ENCODE results near the gene SLC2A4.

The SLC2A4 gene

DNA sequence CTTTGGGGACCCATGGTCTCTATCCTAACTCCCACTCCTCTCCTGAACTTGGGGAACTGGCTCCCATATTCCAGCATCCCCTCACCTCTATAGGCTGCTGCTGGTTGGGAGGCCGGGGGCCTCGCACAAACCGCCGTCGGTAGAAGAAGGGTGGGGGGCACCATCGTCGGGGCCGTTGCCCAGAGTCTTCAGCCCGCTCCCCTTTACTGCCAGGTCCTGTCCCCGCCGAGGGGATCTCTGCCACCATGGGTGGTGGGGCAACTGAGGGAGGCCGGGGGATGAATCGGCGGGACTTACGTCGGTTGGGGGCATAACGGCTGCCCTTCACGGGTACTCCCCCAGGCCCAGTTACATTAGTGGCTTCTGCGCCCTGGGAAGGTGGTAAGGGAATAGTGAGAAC is 8.6 kb downstream of the SLC2A4 start:
- no peak for DNase-seq (ENCODE audit: extremely low read depth, low read depth)
- TF ChIP-seq, protein P1, sequence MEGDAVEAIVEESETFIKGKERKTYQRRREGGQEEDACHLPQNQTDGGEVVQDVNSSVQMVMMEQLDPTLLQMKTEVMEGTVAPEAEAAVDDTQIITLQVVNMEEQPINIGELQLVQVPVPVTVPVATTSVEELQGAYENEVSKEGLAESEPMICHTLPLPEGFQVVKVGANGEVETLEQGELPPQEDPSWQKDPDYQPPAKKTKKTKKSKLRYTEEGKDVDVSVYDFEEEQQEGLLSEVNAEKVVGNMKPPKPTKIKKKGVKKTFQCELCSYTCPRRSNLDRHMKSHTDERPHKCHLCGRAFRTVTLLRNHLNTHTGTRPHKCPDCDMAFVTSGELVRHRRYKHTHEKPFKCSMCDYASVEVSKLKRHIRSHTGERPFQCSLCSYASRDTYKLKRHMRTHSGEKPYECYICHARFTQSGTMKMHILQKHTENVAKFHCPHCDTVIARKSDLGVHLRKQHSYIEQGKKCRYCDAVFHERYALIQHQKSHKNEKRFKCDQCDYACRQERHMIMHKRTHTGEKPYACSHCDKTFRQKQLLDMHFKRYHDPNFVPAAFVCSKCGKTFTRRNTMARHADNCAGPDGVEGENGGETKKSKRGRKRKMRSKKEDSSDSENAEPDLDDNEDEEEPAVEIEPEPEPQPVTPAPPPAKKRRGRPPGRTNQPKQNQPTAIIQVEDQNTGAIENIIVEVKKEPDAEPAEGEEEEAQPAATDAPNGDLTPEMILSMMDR (IDR thresholded peaks at IDR 0.05; ENCODE audit: low read depth, low read length), result no peak

DNA sequence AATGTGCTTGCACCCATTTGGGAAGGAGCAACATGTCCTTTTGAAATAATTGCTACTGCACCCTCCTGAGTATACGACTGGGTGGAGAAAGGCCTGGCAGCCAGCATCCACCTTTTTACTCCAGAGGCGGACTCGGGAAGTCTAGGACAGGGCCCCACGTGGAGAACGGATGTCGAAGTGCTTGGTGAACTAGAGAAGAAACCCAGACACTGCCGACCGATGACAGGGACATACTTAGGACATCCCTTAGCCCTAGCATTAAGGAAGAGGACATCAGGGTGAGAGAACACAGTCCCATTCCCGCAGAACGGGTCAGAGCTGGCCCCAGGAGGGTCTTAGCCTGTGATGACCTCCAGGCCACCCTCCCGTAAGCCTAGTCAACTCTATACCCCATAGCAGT is 9.2 kb downstream of the SLC2A4 start:
- TF ChIP-seq, protein P1 (IDR thresholded peaks at IDR 0.05; ENCODE audit: low read depth, low read length), result no peak
- DNase-seq (ENCODE audit: extremely low read depth, low read depth), result no peak

- TF ChIP-seq, protein P1 (IDR thresholded peaks at IDR 0.05; ENCODE audit: low read depth, low read length), result no peak
- DNase-seq (ENCODE audit: extremely low read depth, low read depth), result no peak
Measured at GRCh38 chr17:7292194-7292593, 10.7 kb downstream of the SLC2A4 start.

DNA sequence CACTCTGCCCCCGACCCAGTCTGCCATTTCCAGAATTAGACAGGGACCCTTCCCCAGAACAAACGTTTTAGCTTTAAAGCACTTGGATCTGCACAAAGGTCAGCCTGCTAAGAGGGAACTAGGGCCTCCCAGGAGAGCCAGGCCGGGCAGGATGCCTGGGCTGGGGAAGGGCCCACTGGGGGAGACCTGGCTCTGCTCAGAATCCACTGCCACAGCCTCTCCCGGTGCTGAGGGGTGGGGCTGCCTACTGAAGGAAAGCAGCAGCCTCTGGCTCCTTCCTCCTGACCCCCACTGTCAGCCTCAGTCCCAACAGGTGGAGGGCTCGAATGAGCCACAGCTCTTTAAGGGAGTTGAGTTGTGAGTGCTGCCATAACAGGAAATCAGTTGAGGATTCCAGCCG is 11.2 kb downstream of the SLC2A4 start:
- no peak for DNase-seq (ENCODE audit: extremely low read depth, low read depth)
- TF ChIP-seq, protein P1 (IDR thresholded peaks at IDR 0.05; ENCODE audit: low read depth, low read length), result no peak

DNA sequence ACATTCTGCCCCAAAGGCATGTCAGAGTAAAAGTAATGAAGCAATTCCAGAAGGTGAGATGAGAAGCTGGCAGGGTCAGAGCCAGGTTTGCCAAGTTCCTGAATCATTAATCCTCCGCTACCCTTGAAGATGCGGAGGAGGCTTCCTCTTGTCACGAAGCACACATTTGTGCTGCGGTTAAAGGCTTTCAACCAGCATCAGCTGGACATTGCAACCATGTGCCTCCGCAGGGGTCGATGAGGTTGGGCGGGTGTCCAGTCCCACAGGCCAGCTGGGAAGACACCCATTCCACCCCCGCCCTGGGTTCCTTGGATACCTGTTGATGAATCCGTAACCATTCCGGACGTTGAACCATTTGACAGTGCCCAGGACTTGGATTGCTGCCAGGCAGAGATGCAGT is 11.6 kb downstream of the SLC2A4 start:
- DNase-seq (ENCODE audit: extremely low read depth, low read depth), result no peak
- TF ChIP-seq, protein P1 (IDR thresholded peaks at IDR 0.05; ENCODE audit: low read depth, low read length), result no peak

DNA sequence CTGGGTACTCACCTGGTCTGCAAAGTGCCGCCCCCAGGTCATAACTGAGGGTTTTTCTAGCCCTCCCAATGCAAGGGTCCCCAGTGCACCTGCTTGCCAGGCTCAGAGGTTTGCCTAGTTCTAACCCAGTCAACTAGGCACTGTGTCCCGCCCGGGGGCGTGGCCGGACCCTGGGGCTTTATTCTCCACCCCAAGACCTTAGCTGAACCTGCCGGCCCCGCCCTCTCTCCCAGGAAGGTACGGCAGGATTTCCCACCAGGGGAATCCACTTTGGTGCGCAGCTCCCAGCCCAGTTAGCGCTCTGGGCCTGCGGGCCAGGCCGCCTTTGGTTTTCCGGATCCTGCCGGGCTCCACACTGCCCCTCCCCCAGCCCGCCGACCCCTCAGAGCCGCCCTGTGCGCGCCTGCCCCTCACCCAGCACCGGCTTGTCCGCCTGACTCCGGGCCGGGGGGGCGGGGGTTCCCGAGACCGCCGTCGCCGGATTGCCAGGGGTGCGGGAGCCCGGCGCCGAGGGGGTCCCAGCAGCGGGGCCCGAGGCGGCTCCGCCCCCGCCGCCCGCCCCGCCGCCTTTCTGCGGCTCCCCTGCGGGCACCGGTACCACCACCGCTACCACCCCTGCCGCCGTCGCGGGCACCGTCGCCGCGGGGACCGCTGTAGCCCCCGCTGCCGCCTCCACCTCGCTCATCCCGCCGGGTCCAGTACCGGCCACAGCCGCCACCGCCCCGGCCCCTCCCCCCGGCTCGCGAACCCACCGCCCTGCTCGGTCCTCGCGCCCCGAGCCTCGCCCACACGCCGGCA is 12.5 kb downstream of the SLC2A4 start:
- DNase-seq (ENCODE audit: extremely low read depth, low read depth), result no peak
- TF ChIP-seq, protein P1 (IDR thresholded peaks at IDR 0.05; ENCODE audit: low read depth, low read length), result no peak

DNA sequence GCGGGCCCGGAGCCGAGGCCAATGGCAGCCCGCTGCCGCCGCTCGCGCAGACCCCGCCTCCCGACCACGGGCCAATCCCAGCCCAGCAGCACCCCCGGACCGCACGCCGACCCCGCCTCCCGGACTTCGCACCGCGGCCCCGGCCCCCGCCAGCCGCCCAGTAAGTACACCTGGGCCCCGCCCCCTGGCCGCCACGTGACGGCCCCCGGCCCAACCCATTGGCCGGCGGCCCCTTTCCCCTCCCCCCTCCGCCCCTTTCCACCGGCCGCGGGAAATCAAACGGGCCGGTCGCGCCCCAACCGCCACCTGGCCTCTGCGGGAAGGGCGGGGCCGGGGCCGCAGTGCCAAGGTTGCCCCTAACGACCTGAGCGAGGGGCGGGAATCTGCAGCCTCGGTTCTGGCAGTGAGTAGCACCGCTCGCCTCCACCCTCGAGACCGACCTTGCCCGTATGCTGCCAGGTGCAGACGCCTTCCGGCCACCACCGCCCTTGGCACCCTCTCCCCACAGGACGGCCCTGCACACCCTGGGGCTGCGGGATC is 13.2 kb downstream of the SLC2A4 start, which contains the start of gene YBX2:
Gene YBX2, minus strand, starts transcription at position 26 of the 540 bp plus-strand sequence. CDS start 139 bp downstream, outside the sequence.
- TF ChIP-seq, protein P1 (IDR thresholded peaks at IDR 0.05; ENCODE audit: low read depth, low read length), result no peak
- no peak for DNase-seq (ENCODE audit: extremely low read depth, low read depth)
